Large intestine (tissue), 3 donors: ENCODE data around the gene MOXD1. TPM values are rescaled to one million over a fixed set of nuclear protein-coding genes. Genes with fewer than 3 reads are reported as not detected.
A peak's percentile ranks its signal among the peaks of the same experiment; 100 is the strongest.
"Not testable (repeated sequence)": the region's sequence is repeated elsewhere in the genome, so short reads cannot be mapped to it uniquely, and the experiment has no call there.

ENCODE experiments used
- DNase-seq, 2 donors: peaks; one replicate each; pipeline versions ENCODE4 v3.0.0 to v3.0.0-alpha.2; 2013
- H3K27ac ChIP-seq: one replicate; pipeline ENCODE4 v1.5.1; 2013; ENCODE audit warnings: low read length
- H3K27me3 ChIP-seq: 2 replicates; pipeline ENCODE4 v1.6.1; 2013; ENCODE audit warnings: low read length; ENCODE audit not compliant: control insufficient read depth, insufficient read depth
- H3K36me3 ChIP-seq: 2 replicates; pipeline ENCODE4 v1.6.1; 2013; ENCODE audit warnings: low read length; ENCODE audit not compliant: control insufficient read depth, insufficient read depth
- H3K4me1 ChIP-seq: one replicate; pipeline ENCODE4 v1.6.1; 2013; ENCODE audit warnings: low read length; ENCODE audit not compliant: control insufficient read depth, insufficient read depth
- H3K4me3 ChIP-seq: one replicate; pipeline ENCODE4 v1.5.1; 2013; ENCODE audit warnings: low read length
- H3K9me3 ChIP-seq: one replicate; pipeline ENCODE4 v1.6.1; 2013; ENCODE audit warnings: mild to moderate bottlenecking, low read depth, low read length, moderate library complexity; ENCODE audit not compliant: control insufficient read depth
- WGBS: methylation state at CpG from one replicate; pipeline ENCODE4 v1.1.5; 2013; ENCODE audit warnings: low lambda C conversion rate; ENCODE audit not compliant: insufficient coverage; 5-methylcytosine and 5-hydroxymethylcytosine counted together
- polyA plus RNA-seq: library from polyadenylated mRNA; unstranded; fragments of 120-200 nt; gene quantifications from one replicate; pipeline ENCODE4 v1.2.1, GENCODE V29; 2013

MOXD1 gene
- polyA plus RNA-seq, 1 donor, result 13.6 TPM

- no peak overlapping the region for H3K27ac ChIP-seq
- DNase-seq, result no peak
These were observed 46.6 kb downstream of the MOXD1 start for GRCh38 chr6:132354517-132355167.

GRCh38 chr6:132351986-132352385 lies 49.3 kb downstream of the MOXD1 start:
- not testable (repeated sequence) for H3K4me3 ChIP-seq, H3K36me3 ChIP-seq, H3K4me1 ChIP-seq, H3K9me3 ChIP-seq, H3K27ac ChIP-seq, H3K27me3 ChIP-seq, DNase-seq
- WGBS, result 95% methylated on average over 3 of the region's 3 CpGs

More at GRCh38 chr6:132354517-132355167, 46.6 kb downstream of the MOXD1 start:
- Histone ChIP-seq H3K4me3 (no peak overlapping the region), H3K36me3 (no peaks in the 10 kb centered on the region), H3K4me1 (no peaks in the 10 kb centered on the region), H3K27me3 (no peaks in the 10 kb centered on the region), H3K9me3 (no peaks in the 10 kb centered on the region)
- WGBS, result no CpG with 5 or more reads among the region's 7 CpGs

- H3K36me3 ChIP-seq, result no peaks in the 10 kb centered on the region
- H3K4me3 ChIP-seq, result no peak overlapping the region
- WGBS, result no CpG with 5 or more reads among the region's 1 CpG
- no peaks in the 10 kb centered on the region for H3K27me3 ChIP-seq
- no peaks in the 10 kb centered on the region for H3K4me1 ChIP-seq
- peaks cover 4% of the 10 kb centered on the region for H3K9me3 ChIP-seq
- no peak overlapping the region for H3K27ac ChIP-seq
- no peak for DNase-seq
These were observed 53.0 kb downstream of the MOXD1 start for GRCh38 chr6:132348231-132348630.

- Histone ChIP-seq H3K9me3 (peaks cover 4% of the 10 kb centered on the region), H3K27me3 (no peaks in the 10 kb centered on the region), H3K27ac (no peak overlapping the region), H3K36me3 (no peaks in the 10 kb centered on the region), H3K4me3 (no peak overlapping the region), H3K4me1 (no peaks in the 10 kb centered on the region)
- no CpG with 5 or more reads among the region's 5 CpGs for WGBS
- no peak for DNase-seq
These were observed 56.5 kb downstream of the MOXD1 start for GRCh38 chr6:132344811-132345210.

- no peaks in the 10 kb centered on the region for H3K27me3 ChIP-seq
- 94% methylated on average over 2 of the region's 3 CpGs for WGBS
These were observed 59.6 kb downstream of the MOXD1 start for GRCh38 chr6:132341646-132342045.

GRCh38 chr6:132334521-132334885 lies 66.8 kb downstream of the MOXD1 start:
- WGBS, result 0% methylated on average over 1 of the region's 4 CpGs
- Histone ChIP-seq H3K36me3 (no peaks in the 10 kb centered on the region), H3K27ac (no peak overlapping the region), H3K27me3 (no peaks in the 10 kb centered on the region), H3K9me3 (no peaks in the 10 kb centered on the region), H3K4me3 (no peak overlapping the region), H3K4me1 (peaks cover 7% of the 10 kb centered on the region)
- DNase-seq, result no peak

More at GRCh38 chr6:132341646-132342045, 59.6 kb downstream of the MOXD1 start:
- Histone ChIP-seq H3K27ac (no peak overlapping the region), H3K4me1 (no peaks in the 10 kb centered on the region), H3K36me3 (no peaks in the 10 kb centered on the region), H3K4me3 (no peak overlapping the region), H3K9me3 (peaks cover 4% of the 10 kb centered on the region)
- no peak for DNase-seq

GRCh38 chr6:132333639-132334520 lies 67.4 kb downstream of the MOXD1 start:
- Histone ChIP-seq H3K4me3 (no peak overlapping the region), H3K36me3 (no peaks in the 10 kb centered on the region), H3K27me3 (no peaks in the 10 kb centered on the region), H3K9me3 (no peaks in the 10 kb centered on the region), H3K4me1 (peaks cover 7% of the 10 kb centered on the region), H3K27ac (peak overlapping the region; percentile 26)
- 27% methylated on average over 1 of the region's 6 CpGs for WGBS
- peak; percentile 68 to 85 for DNase-seq

GRCh38 chr6:132330759-132331158 lies 70.5 kb downstream of the MOXD1 start:
- DNase-seq, result no peak
- Histone ChIP-seq H3K4me1 (peaks cover 7% of the 10 kb centered on the region), H3K27ac (no peak overlapping the region), H3K4me3 (no peak overlapping the region), H3K36me3 (no peaks in the 10 kb centered on the region), H3K27me3 (no peaks in the 10 kb centered on the region), H3K9me3 (no peaks in the 10 kb centered on the region)
- no CpG with 5 or more reads among the region's 5 CpGs for WGBS

- Histone ChIP-seq H3K4me1 (no peaks in the 10 kb centered on the region), H3K27ac (no peak overlapping the region), H3K36me3 (no peaks in the 10 kb centered on the region), H3K27me3 (no peaks in the 10 kb centered on the region), H3K9me3 (no peaks in the 10 kb centered on the region), H3K4me3 (no peak overlapping the region)
- WGBS, result 100% methylated on average over 2 of the region's 2 CpGs
- no peak for DNase-seq
These were observed 78.9 kb downstream of the MOXD1 start for GRCh38 chr6:132322398-132322797.

- no peaks in the 10 kb centered on the region for H3K9me3 ChIP-seq
- H3K36me3 ChIP-seq, result no peaks in the 10 kb centered on the region
- no peaks in the 10 kb centered on the region for H3K4me1 ChIP-seq
- H3K27me3 ChIP-seq, result no peaks in the 10 kb centered on the region
- H3K4me3 ChIP-seq, result no peak overlapping the region
- H3K27ac ChIP-seq, result no peak overlapping the region
- DNase-seq, result no peak
These were observed 81.3 kb downstream of the MOXD1 start for GRCh38 chr6:132320007-132320406.
